ENCODE measurements around the gene RINT1. TPM values are rescaled to one million over a fixed set of nuclear protein-coding genes. Genes with fewer than 3 reads are reported as not detected.
A peak's percentile ranks its signal among the peaks of the same experiment; 100 is the strongest.

The RINT1 gene
- total and polyA plus RNA-seq, 2 of the 13 experiments (the other 11 are each of a cell fraction or from before 2014, with no cell fraction given): 14.7 to 19.3 TPM

DNA sequence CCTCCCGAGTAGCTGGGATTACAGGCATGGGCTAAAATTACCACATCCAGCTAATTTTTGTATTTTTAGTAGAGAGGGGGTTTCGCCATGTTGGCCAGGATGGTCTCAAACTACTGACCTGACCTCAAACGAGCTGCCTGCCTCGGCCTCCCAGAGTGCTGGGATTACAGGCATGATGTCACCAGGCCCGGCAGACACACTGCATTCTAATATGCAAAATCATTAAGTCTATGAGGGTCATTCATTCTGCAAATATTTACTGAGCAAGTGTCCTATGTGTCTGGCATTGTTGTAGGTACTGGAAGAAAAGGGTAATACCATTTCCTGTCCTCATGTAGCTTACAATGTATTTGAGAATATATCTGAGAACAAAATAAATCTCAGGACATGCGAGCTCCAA is 12.6 kb upstream of the RINT1 start:
- in situ Hi-C loops (cut with HindIII; ENCODE audit: extremely low pct_ligation_motif_present, low pct_unique_long_range_greater_than_20kb) (no loop called here), intact Hi-C loops (cut with micrococcal nuclease; ENCODE audit: unreplicated experiment) (no loop called here)
- peaks cover 0 to 21% of the 10 kb centered on the region in 2 experiments; a peak in 3 of 5 replicates for H3K36me3 ChIP-seq (replicated peaks in 1 of 2; ENCODE audit: control insufficient read depth in 1 of 2, insufficient read depth in 2 of 2, low read length in 2 of 2)
- BruUV-seq (replicated peaks): no TSS peak
- peaks cover 32% of the 10 kb centered on the region for H3K4me1 ChIP-seq (ENCODE audit: insufficient read depth, low read length)
- WGBS (ENCODE audit: low lambda C conversion rate): 90% methylated on average over 6 of the region's 6 CpGs
- CTCF ChIA-PET (ENCODE audit: low intra/inter-chr PET ratio, low total read pairs): no interaction called here
- FAIRE-seq: no peak
- peak overlapping the region; percentile 37 for H3K4me2 ChIP-seq (ENCODE audit: low read depth, low read length)
- no peak overlapping the region for H2AFZ ChIP-seq (ENCODE audit: low read length)
- H3K27me3 ChIP-seq (ENCODE audit: control insufficient read depth in 1 of 2, insufficient read depth in 2 of 2, low read length in 2 of 2): no peaks in the 10 kb centered on the region
- peaks cover 50% of the 10 kb centered on the region for H3K79me2 ChIP-seq (ENCODE audit: insufficient read depth, low read length)
- POLR2A ChIA-PET: interaction anchor here (2.5 kb wide), 1 partner anchor 12 kb away, joined by 14 read pairs; the partner anchor contains the start of gene RINT1
- H4K20me1 ChIP-seq (ENCODE audit: insufficient read depth, low read length): no peaks in the 10 kb centered on the region
- H3K9me3 ChIP-seq (ENCODE audit: low read length): no peaks in the 10 kb centered on the region
- no peak for ATAC-seq
- H3K4me3 ChIP-seq (replicated peaks in 1 of 3; ENCODE audit: insufficient read depth in 1 of 3, low read depth in 2 of 3, low read length in 3 of 3): no peak overlapping the region
- DNase-seq (ENCODE audit: low spot score): no peak
- H3K9ac ChIP-seq (ENCODE audit: insufficient read depth, low read depth, low read length): no peak overlapping the region
- H3K27ac ChIP-seq (ENCODE audit: extremely low read length, insufficient read depth, low read length): no peak overlapping the region
- TF ChIP-seq, protein P1, sequence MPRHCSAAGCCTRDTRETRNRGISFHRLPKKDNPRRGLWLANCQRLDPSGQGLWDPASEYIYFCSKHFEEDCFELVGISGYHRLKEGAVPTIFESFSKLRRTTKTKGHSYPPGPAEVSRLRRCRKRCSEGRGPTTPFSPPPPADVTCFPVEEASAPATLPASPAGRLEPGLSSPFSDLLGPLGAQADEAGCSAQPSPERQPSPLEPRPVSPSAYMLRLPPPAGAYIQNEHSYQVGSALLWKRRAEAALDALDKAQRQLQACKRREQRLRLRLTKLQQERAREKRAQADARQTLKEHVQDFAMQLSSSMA (CRISPR knock-in tag; IDR thresholded peaks at IDR 0.05): no peak
- TF ChIP-seq ZNF614 (CRISPR knock-in tag; IDR thresholded peaks at IDR 0.05; ENCODE audit: borderline replicate concordance) (no peak), NFKB2 (CRISPR knock-in tag; IDR thresholded peaks at IDR 0.05; ENCODE audit: borderline replicate concordance) (no peak), ZNF329 (CRISPR knock-in tag; IDR thresholded peaks at IDR 0.05; ENCODE audit: low read depth) (no peak), ZNF256 (CRISPR knock-in tag; conservative IDR thresholded peaks at IDR 0.05) (no peak), ZNF446 (CRISPR knock-in tag; IDR thresholded peaks at IDR 0.05) (no peak), NFIB (CRISPR knock-in tag; IDR thresholded peaks at IDR 0.05; ENCODE audit: borderline replicate concordance) (no peak), NONO (IDR thresholded peaks at IDR 0.05) (no peak), NONO (CRISPR knock-in tag; conservative IDR thresholded peaks at IDR 0.05) (no peak), AKAP8 (CRISPR knock-in tag; IDR thresholded peaks at IDR 0.05) (no peak), ZNF296 (CRISPR knock-in tag; conservative IDR thresholded peaks at IDR 0.05) (no peak), ZNF17 (CRISPR knock-in tag; IDR thresholded peaks at IDR 0.05) (no peak), NFIC (IDR thresholded peaks at IDR 0.05; ENCODE audit: low read length) (no peak), SMARCE1 (IDR thresholded peaks at IDR 0.05; ENCODE audit: borderline replicate concordance) (no peak)
- TF ChIP-seq, protein P2, sequence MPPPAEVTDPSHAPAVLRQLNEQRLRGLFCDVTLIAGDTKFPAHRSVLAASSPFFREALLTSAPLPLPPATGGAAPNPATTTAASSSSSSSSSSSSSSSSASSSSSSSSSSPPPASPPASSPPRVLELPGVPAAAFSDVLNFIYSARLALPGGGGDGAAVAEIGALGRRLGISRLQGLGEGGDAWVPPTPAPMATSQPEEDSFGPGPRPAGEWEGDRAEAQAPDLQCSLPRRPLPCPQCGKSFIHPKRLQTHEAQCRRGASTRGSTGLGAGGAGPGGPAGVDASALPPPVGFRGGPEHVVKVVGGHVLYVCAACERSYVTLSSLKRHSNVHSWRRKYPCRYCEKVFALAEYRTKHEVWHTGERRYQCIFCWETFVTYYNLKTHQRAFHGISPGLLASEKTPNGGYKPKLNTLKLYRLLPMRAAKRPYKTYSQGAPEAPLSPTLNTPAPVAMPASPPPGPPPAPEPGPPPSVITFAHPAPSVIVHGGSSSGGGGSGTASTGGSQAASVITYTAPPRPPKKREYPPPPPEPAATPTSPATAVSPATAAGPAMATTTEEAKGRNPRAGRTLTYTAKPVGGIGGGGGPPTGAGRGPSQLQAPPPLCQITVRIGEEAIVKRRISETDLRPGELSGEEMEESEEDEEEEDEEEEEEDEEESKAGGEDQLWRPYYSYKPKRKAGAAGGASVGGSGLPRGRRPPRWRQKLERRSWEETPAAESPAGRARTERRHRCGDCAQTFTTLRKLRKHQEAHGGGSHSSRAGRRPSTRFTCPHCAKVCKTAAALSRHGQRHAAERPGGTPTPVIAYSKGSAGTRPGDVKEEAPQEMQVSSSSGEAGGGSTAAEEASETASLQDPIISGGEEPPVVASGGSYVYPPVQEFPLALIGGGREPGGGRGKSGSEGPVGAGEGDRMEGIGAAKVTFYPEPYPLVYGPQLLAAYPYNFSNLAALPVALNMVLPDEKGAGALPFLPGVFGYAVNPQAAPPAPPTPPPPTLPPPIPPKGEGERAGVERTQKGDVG (CRISPR knock-in tag; IDR thresholded peaks at IDR 0.05; ENCODE audit: borderline replicate concordance): no peak
- TF ChIP-seq, protein P3, sequence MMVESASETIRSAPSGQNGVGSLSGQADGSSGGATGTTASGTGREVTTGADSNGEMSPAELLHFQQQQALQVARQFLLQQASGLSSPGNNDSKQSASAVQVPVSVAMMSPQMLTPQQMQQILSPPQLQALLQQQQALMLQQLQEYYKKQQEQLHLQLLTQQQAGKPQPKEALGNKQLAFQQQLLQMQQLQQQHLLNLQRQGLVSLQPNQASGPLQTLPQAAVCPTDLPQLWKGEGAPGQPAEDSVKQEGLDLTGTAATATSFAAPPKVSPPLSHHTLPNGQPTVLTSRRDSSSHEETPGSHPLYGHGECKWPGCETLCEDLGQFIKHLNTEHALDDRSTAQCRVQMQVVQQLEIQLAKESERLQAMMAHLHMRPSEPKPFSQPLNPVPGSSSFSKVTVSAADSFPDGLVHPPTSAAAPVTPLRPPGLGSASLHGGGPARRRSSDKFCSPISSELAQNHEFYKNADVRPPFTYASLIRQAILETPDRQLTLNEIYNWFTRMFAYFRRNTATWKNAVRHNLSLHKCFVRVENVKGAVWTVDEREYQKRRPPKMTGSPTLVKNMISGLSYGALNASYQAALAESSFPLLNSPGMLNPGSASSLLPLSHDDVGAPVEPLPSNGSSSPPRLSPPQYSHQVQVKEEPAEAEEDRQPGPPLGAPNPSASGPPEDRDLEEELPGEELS (CRISPR knock-in tag; IDR thresholded peaks at IDR 0.05): no peak
- TF ChIP-seq, protein P4, sequence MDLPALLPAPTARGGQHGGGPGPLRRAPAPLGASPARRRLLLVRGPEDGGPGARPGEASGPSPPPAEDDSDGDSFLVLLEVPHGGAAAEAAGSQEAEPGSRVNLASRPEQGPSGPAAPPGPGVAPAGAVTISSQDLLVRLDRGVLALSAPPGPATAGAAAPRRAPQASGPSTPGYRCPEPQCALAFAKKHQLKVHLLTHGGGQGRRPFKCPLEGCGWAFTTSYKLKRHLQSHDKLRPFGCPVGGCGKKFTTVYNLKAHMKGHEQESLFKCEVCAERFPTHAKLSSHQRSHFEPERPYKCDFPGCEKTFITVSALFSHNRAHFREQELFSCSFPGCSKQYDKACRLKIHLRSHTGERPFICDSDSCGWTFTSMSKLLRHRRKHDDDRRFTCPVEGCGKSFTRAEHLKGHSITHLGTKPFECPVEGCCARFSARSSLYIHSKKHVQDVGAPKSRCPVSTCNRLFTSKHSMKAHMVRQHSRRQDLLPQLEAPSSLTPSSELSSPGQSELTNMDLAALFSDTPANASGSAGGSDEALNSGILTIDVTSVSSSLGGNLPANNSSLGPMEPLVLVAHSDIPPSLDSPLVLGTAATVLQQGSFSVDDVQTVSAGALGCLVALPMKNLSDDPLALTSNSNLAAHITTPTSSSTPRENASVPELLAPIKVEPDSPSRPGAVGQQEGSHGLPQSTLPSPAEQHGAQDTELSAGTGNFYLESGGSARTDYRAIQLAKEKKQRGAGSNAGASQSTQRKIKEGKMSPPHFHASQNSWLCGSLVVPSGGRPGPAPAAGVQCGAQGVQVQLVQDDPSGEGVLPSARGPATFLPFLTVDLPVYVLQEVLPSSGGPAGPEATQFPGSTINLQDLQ (CRISPR knock-in tag; IDR thresholded peaks at IDR 0.05): no peak
